Skeletal muscle satellite cell (primary cell): Measurements from ENCODE around the gene WDR64.

Source experiments
- H3K27me3 ChIP-seq: 2 replicates; pipeline ENCODE4 v1.7.0; 2013; ENCODE audit warnings: low read length; ENCODE audit not compliant: control insufficient read depth, insufficient read depth
- H3K36me3 ChIP-seq: 2 replicates; pipeline ENCODE4 v1.7.0; 2013; ENCODE audit warnings: mild to moderate bottlenecking, control low read depth, low read length; ENCODE audit not compliant: insufficient read depth
- H3K4me1 ChIP-seq: 2 replicates; pipeline ENCODE4 v1.7.0; 2013; ENCODE audit warnings: low read length; ENCODE audit not compliant: control insufficient read depth, insufficient read depth
- H3K4me2 ChIP-seq: 2 replicates; pipeline ENCODE4 v1.7.0; 2013; ENCODE audit warnings: mild to moderate bottlenecking, low read length
- H3K4me3 ChIP-seq: 2 replicates; pipeline ENCODE4 v1.7.0; 2013; ENCODE audit warnings: low read length
- H3K9ac ChIP-seq: 2 replicates; pipeline ENCODE4 v1.7.0; 2013; ENCODE audit warnings: mild to moderate bottlenecking, low read depth, low read length, moderate library complexity
- H3K9me3 ChIP-seq: replicated peaks from 2 replicates; pipeline ENCODE4 v1.7.0; 2013; ENCODE audit warnings: mild to moderate bottlenecking, control low read depth, low read length

The WDR64 gene

DNA sequence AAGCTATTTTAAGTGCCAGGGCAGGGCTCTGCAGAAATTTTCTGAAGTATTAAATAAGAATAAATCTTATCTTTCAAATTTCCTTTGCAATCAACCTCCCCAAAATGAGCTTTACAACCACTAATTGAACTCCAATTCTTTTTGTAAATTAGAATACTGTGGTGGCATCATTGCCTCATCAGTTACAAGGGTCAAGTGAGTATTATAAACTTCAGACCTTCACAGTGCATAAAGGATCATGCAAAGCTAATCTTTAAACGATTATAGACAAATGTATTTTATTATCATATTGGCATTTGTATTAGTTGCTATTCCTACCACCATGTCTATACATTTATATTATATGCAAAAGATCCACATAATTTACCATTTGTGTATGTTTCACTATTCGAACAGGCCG, 19.1 kb upstream of the WDR64 start:
- no peaks in the 10 kb centered on the region for H3K27me3 ChIP-seq
- no peaks in the 10 kb centered on the region for H3K9me3 ChIP-seq
- H3K4me2 ChIP-seq: no peak overlapping the region
- peaks cover 16% of the 10 kb centered on the region for H3K4me1 ChIP-seq
- no peak overlapping the region for H3K9ac ChIP-seq
- peaks cover 15% of the 10 kb centered on the region for H3K36me3 ChIP-seq
- H3K4me3 ChIP-seq: no peak overlapping the region

DNA sequence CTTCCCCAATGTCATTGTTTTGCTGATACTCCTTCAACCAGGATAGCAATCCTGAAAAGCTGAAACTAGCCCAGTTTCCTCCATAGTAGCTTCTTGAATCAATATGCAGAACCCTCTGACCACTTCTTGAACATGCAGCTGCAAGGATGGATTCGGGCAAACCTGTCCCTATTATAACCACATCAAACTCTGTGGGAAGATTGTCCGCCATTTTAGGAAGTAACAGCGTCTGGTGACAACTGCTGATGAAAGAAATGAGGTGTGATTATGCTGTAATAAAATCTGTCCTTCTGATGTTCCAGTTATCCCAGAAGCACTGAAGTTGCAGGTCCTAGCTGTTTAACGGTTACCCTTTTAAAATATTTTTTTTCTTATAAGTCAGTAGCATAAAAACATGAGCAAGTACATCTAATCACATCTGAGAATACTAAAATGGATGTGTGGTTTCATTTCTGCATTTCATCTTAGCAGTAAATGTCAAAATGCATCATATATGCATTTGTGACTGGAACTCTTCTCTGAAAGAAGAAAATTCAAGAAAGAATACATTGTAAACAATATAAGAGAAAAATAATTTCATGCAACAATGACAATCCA, 16.4 kb upstream of the WDR64 start:
- Histone ChIP-seq H3K9me3 (no peaks in the 10 kb centered on the region), H3K27me3 (no peaks in the 10 kb centered on the region), H3K4me1 (peaks cover 22% of the 10 kb centered on the region), H3K4me2 (no peak overlapping the region), H3K9ac (no peak overlapping the region), H3K4me3 (no peak overlapping the region), H3K36me3 (peaks cover 15% of the 10 kb centered on the region)

DNA sequence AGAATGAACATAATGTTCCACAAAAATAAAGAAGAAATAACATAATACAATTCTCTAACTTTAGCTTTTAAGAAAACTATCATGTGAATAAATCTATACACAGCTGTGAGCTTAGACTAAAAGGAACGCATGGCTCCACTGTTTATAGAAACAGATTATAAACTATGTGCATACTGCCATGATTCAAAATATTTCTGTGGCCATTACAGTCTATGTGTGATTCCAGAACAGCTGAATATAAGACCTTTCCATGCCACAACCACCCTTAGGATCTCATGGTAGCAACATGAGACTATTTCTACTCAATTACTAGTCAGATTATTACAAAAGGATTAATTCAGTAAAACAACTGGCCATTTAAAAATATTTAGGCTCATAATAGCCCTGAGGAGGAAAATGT, 15.8 kb upstream of the WDR64 start:
- Histone ChIP-seq H3K36me3 (peaks cover 15% of the 10 kb centered on the region), H3K4me3 (no peak overlapping the region), H3K4me1 (peaks cover 27% of the 10 kb centered on the region), H3K4me2 (no peak overlapping the region), H3K27me3 (no peaks in the 10 kb centered on the region), H3K9ac (no peak overlapping the region), H3K9me3 (no peaks in the 10 kb centered on the region)

DNA sequence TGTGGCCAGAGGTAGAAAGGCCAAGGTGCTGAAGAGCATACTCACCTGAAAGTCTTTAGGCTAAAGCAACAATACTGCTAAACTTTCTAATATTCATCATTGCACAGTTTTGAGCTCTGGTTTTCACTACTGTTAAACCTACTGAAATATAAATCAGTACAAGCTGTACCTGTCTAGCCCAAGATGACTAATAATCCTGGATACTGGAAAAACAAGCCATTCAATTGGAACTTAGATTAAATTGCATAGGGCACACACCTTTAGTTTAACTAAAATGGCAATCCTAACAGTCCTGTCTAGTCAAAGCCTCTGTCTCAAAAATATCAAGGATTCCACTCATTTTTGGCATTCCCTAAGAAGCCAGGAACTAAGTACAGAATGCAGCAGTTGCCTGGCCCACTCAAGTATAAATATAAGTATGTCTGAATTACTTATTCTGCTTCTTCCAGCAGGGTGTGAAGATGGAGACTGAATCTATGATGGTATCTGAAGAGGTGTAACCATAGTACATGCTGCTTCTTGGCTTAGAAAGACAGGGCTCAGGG, 15.0 kb upstream of the WDR64 start:
- no peaks in the 10 kb centered on the region for H3K9me3 ChIP-seq
- H3K4me1 ChIP-seq: peaks cover 35% of the 10 kb centered on the region
- H3K27me3 ChIP-seq: no peaks in the 10 kb centered on the region
- peaks cover 15% of the 10 kb centered on the region for H3K36me3 ChIP-seq
- peak overlapping the region; percentile 88 for H3K4me2 ChIP-seq
- peak overlapping the region; percentile 85 for H3K4me3 ChIP-seq
- H3K9ac ChIP-seq: no peak overlapping the region

- no peak overlapping the region for H3K9ac ChIP-seq
Observed at GRCh38 chr1:241637604-241638003, 14.5 kb upstream of the WDR64 start.

GRCh38 chr1:241638099-241638682, 13.9 kb upstream of the WDR64 start:
- H3K27me3 ChIP-seq: no peaks in the 10 kb centered on the region
- H3K4me1 ChIP-seq: peaks cover 37% of the 10 kb centered on the region
- peak overlapping the region; percentile 85 for H3K4me3 ChIP-seq
- peaks cover 15% of the 10 kb centered on the region for H3K36me3 ChIP-seq
- peak overlapping the region; percentile 79 for H3K9ac ChIP-seq
- peak overlapping the region; percentile 88 for H3K4me2 ChIP-seq
- H3K9me3 ChIP-seq: no peaks in the 10 kb centered on the region

More at GRCh38 chr1:241637604-241638003, 14.5 kb upstream of the WDR64 start:
- H3K36me3 ChIP-seq: peaks cover 15% of the 10 kb centered on the region
- H3K9me3 ChIP-seq: no peaks in the 10 kb centered on the region
- peak overlapping the region; percentile 85 for H3K4me3 ChIP-seq
- H3K27me3 ChIP-seq: no peaks in the 10 kb centered on the region
- H3K4me1 ChIP-seq: peaks cover 37% of the 10 kb centered on the region
- H3K4me2 ChIP-seq: peak overlapping the region; percentile 88

DNA sequence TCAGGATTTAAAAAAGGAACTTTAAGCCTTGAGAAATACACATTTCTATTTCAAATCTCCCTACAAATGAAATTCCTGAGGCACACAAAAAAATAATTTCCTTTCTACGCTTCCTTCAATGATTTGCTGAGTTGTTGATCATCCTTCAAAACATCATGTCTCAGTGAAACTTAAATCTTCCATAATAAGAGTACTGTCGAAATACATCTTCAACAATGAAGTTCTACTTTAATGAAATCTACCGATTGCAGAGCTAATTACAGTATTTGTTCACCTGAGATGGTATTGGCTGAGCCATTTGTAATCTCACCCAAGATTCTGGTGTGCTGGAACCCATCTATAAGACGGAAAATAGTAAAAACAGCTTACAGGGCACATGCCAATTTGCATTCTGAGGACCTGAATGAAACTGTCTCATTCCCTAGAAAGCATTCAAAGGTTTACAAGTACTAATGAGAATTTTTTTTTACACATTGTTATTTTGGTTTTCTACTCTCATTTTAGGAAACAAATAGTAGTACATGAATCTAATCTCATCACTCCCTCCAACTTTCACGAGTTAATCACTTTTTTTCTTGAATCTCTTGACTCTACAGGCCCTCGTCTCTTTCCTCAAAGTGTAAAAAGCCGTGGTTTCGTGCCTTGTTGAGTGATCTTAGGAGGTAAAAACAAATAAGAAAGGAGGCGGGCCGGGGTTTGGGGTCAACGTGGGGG, 13.0 kb upstream of the WDR64 start:
- Histone ChIP-seq H3K27me3 (no peaks in the 10 kb centered on the region), H3K4me3 (peak overlapping the region; percentile 85), H3K9me3 (no peaks in the 10 kb centered on the region), H3K36me3 (peaks cover 15% of the 10 kb centered on the region), H3K4me2 (peak overlapping the region; percentile 88), H3K4me1 (peaks cover 37% of the 10 kb centered on the region), H3K9ac (peak overlapping the region; percentile 79)

GRCh38 chr1:241639623-241640148, 12.4 kb upstream of the WDR64 start:
- peak overlapping the region; percentile 88 for H3K4me2 ChIP-seq
- H3K9me3 ChIP-seq: no peaks in the 10 kb centered on the region
- H3K9ac ChIP-seq: peak overlapping the region; percentile 79
- H3K4me3 ChIP-seq: peak overlapping the region; percentile 85
- peaks cover 37% of the 10 kb centered on the region for H3K4me1 ChIP-seq
- no peaks in the 10 kb centered on the region for H3K27me3 ChIP-seq
- H3K36me3 ChIP-seq: peaks cover 12% of the 10 kb centered on the region

DNA sequence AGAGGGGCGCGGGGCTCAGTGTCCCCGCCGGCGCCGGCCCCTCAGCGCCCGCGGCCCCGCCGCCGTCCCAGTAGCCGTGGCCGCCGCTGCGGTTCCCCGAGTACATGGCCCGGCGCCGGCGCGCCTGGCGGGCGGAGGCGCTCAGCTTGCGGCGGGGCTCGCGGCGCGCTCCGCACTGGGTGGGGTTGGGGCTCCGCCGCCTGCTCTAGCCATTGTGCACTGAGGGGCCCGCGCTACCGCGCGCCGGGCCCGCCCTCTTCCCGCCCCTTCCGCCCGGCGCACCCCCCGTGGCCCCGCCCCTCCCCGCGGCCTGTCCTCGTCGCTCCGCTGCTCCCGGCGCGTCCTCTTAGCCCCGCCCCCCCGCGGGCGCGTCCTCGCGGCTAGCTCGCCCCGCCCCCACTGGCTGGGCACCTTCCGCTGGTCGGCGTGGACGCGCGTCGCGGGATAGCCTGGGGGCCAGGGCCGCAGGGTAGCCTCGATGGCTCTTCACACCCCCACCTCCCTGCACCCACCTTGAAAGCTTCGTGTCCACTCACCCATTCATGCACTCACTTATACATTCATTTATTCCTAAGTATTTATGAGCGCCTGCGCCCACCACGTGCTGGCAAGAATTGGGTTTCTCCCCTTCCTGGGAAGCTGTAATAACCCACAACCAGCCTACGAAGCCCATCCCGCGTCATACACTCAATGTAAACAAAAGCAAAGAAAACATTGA, 11.8 kb upstream of the WDR64 start, which contains the start of the genes CHML and OPN3:
Gene CHML, minus strand, starts transcription at position 221 of the 718 bp plus-strand sequence. CDS start 4,603 bp downstream, outside the sequence.
Gene OPN3, minus strand, starts transcription at position 221 of the 718 bp plus-strand sequence. Its CDS starts 115 bp downstream, at position 106.
- Histone ChIP-seq H3K4me2 (peak within 1 kb of the TSS; percentile 88), H3K9me3 (no peaks in the 10 kb centered on the region), H3K4me3 (peak within 1 kb of the TSS; percentile 85), H3K27me3 (no peaks in the 10 kb centered on the region), H3K36me3 (peaks cover 6% of the 10 kb centered on the region), H3K4me1 (peaks cover 37% of the 10 kb centered on the region), H3K9ac (peak within 1 kb of the TSS; percentile 79)

- H3K9ac ChIP-seq: peak overlapping the region; percentile 42
Observed at GRCh38 chr1:241640867-241641622, 11.0 kb upstream of the WDR64 start.

More at GRCh38 chr1:241640867-241641622, 11.0 kb upstream of the WDR64 start:
- Histone ChIP-seq H3K4me3 (peak overlapping the region; percentile 70), H3K36me3 (no peaks in the 10 kb centered on the region), H3K9me3 (no peaks in the 10 kb centered on the region), H3K27me3 (no peaks in the 10 kb centered on the region), H3K4me2 (peak overlapping the region; percentile 83), H3K4me1 (peaks cover 37% of the 10 kb centered on the region)
